ENCODE results near the gene ZSWIM6. TPM values are rescaled to one million over a fixed set of nuclear protein-coding genes. Genes with fewer than 3 reads are reported as not detected.

Gene ZSWIM6
- total RNA-seq, 2 experiments from 2014 or later: 0.06 to 0.17 TPM

DNA sequence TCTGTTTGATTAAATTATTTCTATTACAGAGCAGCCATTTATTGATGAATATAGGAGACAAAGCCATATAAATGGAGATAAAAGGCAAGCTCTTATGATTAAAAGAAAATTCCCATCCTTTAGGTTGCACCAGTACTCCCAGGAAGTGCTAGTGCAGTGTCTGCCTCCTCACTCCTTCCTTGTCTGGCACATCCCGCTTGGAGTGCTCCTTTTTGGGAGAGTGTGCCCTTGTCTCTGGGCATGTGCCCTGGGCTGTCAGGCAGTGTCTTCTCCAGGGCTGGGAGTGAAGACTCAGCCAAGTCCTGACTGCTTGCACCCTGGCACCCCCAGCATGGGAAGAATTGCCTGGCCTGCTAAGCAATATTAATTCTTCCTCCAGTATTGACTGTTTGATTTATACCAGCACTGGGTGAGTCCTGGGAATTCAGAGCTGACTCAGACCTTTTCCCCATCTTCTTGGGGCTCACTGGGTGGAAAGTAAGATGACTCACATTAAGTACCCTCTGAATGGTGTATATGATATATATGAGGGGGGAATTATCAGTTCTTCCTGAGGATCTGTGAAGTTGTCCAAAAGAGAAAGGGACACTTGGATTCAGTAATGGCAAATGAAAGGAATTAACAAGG, 62.1 kb downstream of the ZSWIM6 start:
- H3K79me2 ChIP-seq (ENCODE audit: insufficient read depth, low read depth, low read length): no peaks in the 10 kb centered on the region
- no peaks in the 10 kb centered on the region for H3K4me1 ChIP-seq (ENCODE audit: insufficient read depth, low read length, poor library complexity, severe bottlenecking)
- H2AFZ ChIP-seq (ENCODE audit: low read length): no peak overlapping the region
- no peaks in the 10 kb centered on the region for H3K9me3 ChIP-seq (ENCODE audit: low read length)
- H3K4me2 ChIP-seq (ENCODE audit: low read length): no peak overlapping the region
- DNase-seq (ENCODE audit: low spot score): no peak
- ChIA-PET CTCF (ENCODE audit: unreplicated experiment) (no interaction called here), POLR2A (no interaction called here)
- no TSS peak for BruUV-seq (replicated peaks)
- no peaks in the 10 kb centered on the region for H3K9me2 ChIP-seq (ENCODE audit: insufficient read depth, low read length)
- no peak overlapping the region for H3K4me3 ChIP-seq (ENCODE audit: low read depth, low read length, poor library complexity, severe bottlenecking)
- H3K36me3 ChIP-seq (ENCODE audit: insufficient read depth, low read length): no peaks in the 10 kb centered on the region
- no peak overlapping the region for H3K27ac ChIP-seq (ENCODE audit: low read depth, low read length, poor library complexity, severe bottlenecking)
- TF ChIP-seq, protein P1, sequence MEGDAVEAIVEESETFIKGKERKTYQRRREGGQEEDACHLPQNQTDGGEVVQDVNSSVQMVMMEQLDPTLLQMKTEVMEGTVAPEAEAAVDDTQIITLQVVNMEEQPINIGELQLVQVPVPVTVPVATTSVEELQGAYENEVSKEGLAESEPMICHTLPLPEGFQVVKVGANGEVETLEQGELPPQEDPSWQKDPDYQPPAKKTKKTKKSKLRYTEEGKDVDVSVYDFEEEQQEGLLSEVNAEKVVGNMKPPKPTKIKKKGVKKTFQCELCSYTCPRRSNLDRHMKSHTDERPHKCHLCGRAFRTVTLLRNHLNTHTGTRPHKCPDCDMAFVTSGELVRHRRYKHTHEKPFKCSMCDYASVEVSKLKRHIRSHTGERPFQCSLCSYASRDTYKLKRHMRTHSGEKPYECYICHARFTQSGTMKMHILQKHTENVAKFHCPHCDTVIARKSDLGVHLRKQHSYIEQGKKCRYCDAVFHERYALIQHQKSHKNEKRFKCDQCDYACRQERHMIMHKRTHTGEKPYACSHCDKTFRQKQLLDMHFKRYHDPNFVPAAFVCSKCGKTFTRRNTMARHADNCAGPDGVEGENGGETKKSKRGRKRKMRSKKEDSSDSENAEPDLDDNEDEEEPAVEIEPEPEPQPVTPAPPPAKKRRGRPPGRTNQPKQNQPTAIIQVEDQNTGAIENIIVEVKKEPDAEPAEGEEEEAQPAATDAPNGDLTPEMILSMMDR (conservative IDR thresholded peaks at IDR 0.05; ENCODE audit: low read length): no peak
- TF ChIP-seq EZH2phosphoT487 (IDR thresholded peaks at IDR 0.05; ENCODE audit: borderline replicate concordance, low read depth, low read length): no peak
- intact Hi-C loops (cut with micrococcal nuclease; ENCODE audit: unreplicated experiment): no loop called here
- H4K20me1 ChIP-seq (ENCODE audit: insufficient read depth, low read length): no peaks in the 10 kb centered on the region

DNA sequence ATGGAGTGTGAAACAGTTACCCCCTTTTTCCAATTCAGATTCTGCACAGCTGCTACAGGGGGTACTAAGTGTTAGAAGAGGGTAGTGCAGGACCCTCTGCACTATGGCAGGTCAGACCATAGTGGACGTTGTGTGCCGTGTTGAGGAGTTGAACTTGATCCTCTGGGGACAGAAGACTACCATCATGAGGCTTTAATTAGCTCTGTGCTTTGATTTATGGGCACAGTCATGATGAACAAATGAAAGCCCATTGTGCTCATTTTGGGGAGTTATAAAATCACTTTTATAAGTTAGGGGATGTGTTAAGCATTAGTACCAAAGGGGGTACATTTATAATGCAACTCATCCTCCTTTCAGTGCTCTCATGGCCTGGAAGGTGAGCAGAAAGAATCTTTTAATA, 62.7 kb downstream of the ZSWIM6 start:
- H4K20me1 ChIP-seq (ENCODE audit: insufficient read depth, low read length): no peaks in the 10 kb centered on the region
- intact Hi-C loops (cut with micrococcal nuclease; ENCODE audit: unreplicated experiment): no loop called here
- H3K79me2 ChIP-seq (ENCODE audit: insufficient read depth, low read depth, low read length): no peaks in the 10 kb centered on the region

DNA sequence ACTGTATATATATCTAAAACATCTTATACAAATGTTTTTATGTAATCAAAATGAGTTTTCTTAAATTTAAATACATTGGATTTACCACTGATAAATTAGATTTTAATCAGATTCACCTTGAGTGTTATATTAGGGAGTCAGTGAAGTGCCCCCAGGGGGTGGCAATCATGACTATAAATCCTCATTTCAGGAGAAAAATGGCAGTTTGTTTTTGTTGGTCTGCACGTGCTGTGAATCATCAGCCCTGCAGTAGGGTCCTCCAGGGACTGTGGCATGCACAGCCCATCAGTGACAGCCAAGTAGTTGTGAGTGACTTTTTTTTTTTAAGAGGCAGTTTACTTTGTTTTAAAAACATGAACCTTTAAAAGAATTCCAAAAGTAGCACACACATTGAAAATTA, 65.2 kb downstream of the ZSWIM6 start:
- ChIA-PET POLR2A (no interaction called here), CTCF (ENCODE audit: unreplicated experiment) (no interaction called here)
- DNase-seq (ENCODE audit: low spot score): no peak
- Histone ChIP-seq H2AFZ (ENCODE audit: low read length) (no peak overlapping the region), H3K36me3 (ENCODE audit: insufficient read depth, low read length) (no peaks in the 10 kb centered on the region), H3K9me2 (ENCODE audit: insufficient read depth, low read length) (no peaks in the 10 kb centered on the region), H3K9me3 (ENCODE audit: low read length) (no peaks in the 10 kb centered on the region), H3K4me3 (ENCODE audit: low read depth, low read length, poor library complexity, severe bottlenecking) (no peak overlapping the region), H3K4me1 (ENCODE audit: insufficient read depth, low read length, poor library complexity, severe bottlenecking) (no peaks in the 10 kb centered on the region), H3K27ac (ENCODE audit: low read depth, low read length, poor library complexity, severe bottlenecking) (no peak overlapping the region), H3K4me2 (ENCODE audit: low read length) (no peak overlapping the region), H4K20me1 (ENCODE audit: insufficient read depth, low read length) (no peaks in the 10 kb centered on the region), H3K79me2 (ENCODE audit: insufficient read depth, low read depth, low read length) (no peaks in the 10 kb centered on the region)
- no peak for TF ChIP-seq EZH2phosphoT487 (IDR thresholded peaks at IDR 0.05; ENCODE audit: borderline replicate concordance, low read depth, low read length)
- TF ChIP-seq, protein P1 (conservative IDR thresholded peaks at IDR 0.05; ENCODE audit: low read length): no peak
- intact Hi-C loops (cut with micrococcal nuclease; ENCODE audit: unreplicated experiment): no loop called here
- BruUV-seq (replicated peaks): no TSS peak

More for the DNA sequence above, 62.7 kb downstream of the ZSWIM6 start:
- POLR2A ChIA-PET: no interaction called here
- H3K9me2 ChIP-seq (ENCODE audit: insufficient read depth, low read length): no peaks in the 10 kb centered on the region
- TF ChIP-seq EZH2phosphoT487 (IDR thresholded peaks at IDR 0.05; ENCODE audit: borderline replicate concordance, low read depth, low read length): no peak
- TF ChIP-seq, protein P1 (conservative IDR thresholded peaks at IDR 0.05; ENCODE audit: low read length): no peak
- BruUV-seq (replicated peaks): no TSS peak
- H3K9me3 ChIP-seq (ENCODE audit: low read length): no peaks in the 10 kb centered on the region
- H2AFZ ChIP-seq (ENCODE audit: low read length): no peak overlapping the region
- no peak overlapping the region for H3K4me3 ChIP-seq (ENCODE audit: low read depth, low read length, poor library complexity, severe bottlenecking)
- DNase-seq (ENCODE audit: low spot score): no peak
- H3K4me1 ChIP-seq (ENCODE audit: insufficient read depth, low read length, poor library complexity, severe bottlenecking): no peaks in the 10 kb centered on the region
- no peak overlapping the region for H3K4me2 ChIP-seq (ENCODE audit: low read length)
- no peak overlapping the region for H3K27ac ChIP-seq (ENCODE audit: low read depth, low read length, poor library complexity, severe bottlenecking)
- CTCF ChIA-PET (ENCODE audit: unreplicated experiment): no interaction called here
- H3K36me3 ChIP-seq (ENCODE audit: insufficient read depth, low read length): no peaks in the 10 kb centered on the region
